Smooth muscle cell of the umbilical artery (primary cell): ENCODE data around the gene TMEM187. TPM values are rescaled to one million over a fixed set of nuclear protein-coding genes. Genes with fewer than 3 reads are reported as not detected.

Experiments used
- total RNA-seq: library from RNA; depleted of rRNA; stranded (reverse); fragments of >200 nt; gene quantifications from 2 replicates; pipeline ENCODE4 v1.2.3, GENCODE V29; 2014

Gene TMEM187
- 5.6 and 5.7 TPM in 2 replicates for total RNA-seq

GRCh38 chrX:153972368-153973126 is at the start of gene TMEM187:
TSS of gene TMEM187 (plus strand) at chrX:153972754. CDS start at chrX:153982063, 9,309 bp downstream.

GRCh38 chrX:153925739-153926551 is 46.6 kb upstream of the TMEM187 start, which contains the start of gene ARHGAP4:
TSS of gene ARHGAP4 (minus strand) at chrX:153926264. CDS start at chrX:153926202, 62 bp downstream.

GRCh38 chrX:153934762-153935325 is 37.7 kb upstream of the TMEM187 start, which contains the start of gene NAA10:
TSS of gene NAA10 (minus strand) at chrX:153935037. CDS start at chrX:153934904, 133 bp downstream.

GRCh38 chrX:153944140-153944799 is 28.3 kb upstream of the TMEM187 start, which contains the start of gene RENBP:
TSS of gene RENBP (minus strand) at chrX:153944643. CDS start at chrX:153944610, 33 bp downstream.

GRCh38 chrX:153971450-153972367 is 845 bp upstream of the TMEM187 start, which contains the start of gene HCFC1:
TSS of gene HCFC1 (minus strand) at chrX:153971818. CDS start at chrX:153970840, 978 bp downstream.

GRCh38 chrX:154019633-154020528 is 47.3 kb downstream of the TMEM187 start, which contains the start of gene IRAK1:
TSS of gene IRAK1 (minus strand) at chrX:154019902. CDS start at chrX:154019812, 90 bp downstream.

Other genes with a start within 250 kb of the TMEM187 start
- gene BCAP31, start 248.4 kb upstream of the TMEM187 start, total RNA-seq, result 156 and 184 TPM in 2 replicates
- gene ABCD1, start 247.9 kb upstream of the TMEM187 start, total RNA-seq, result 17.2 and 25.5 TPM in 2 replicates
- gene PLXNB3, start 208.5 kb upstream of the TMEM187 start, total RNA-seq, result 6.2 and 24.6 TPM in 2 replicates
- gene SRPK3, start 191.7 kb upstream of the TMEM187 start, total RNA-seq, result under 0.01 and 2.2 TPM in 2 replicates
- gene IDH3G, start 178.4 kb upstream of the TMEM187 start, total RNA-seq, result 46.9 and 57.2 TPM in 2 replicates
- gene SSR4, start 178.1 kb upstream of the TMEM187 start, total RNA-seq, result 49.2 and 134 TPM in 2 replicates
- gene PDZD4, start 142.2 kb upstream of the TMEM187 start, total RNA-seq, result under 0.01 and 0.18 TPM in 2 replicates
- gene L1CAM, start 86.6 kb upstream of the TMEM187 start, total RNA-seq, result 0.59 and 2.6 TPM in 2 replicates
- gene AVPR2, start 68.1 kb upstream of the TMEM187 start, total RNA-seq, result not detected in 2 replicates
- 0.97 and 2.1 TPM in 2 replicates for gene ARHGAP4, start 46.5 kb upstream of the TMEM187 start, total RNA-seq
- 54.9 and 56.9 TPM in 2 replicates for gene NAA10, start 37.7 kb upstream of the TMEM187 start, total RNA-seq
- gene RENBP, start 28.1 kb upstream of the TMEM187 start, total RNA-seq, result 2.1 and 5.0 TPM in 2 replicates
- 14.0 and 34.4 TPM in 2 replicates for gene HCFC1, start 936 bp upstream of the TMEM187 start, total RNA-seq
- gene IRAK1, start 47.1 kb downstream of the TMEM187 start, total RNA-seq, result 78.7 and 109 TPM in 2 replicates
- 21.7 and 34.5 TPM in 2 replicates for gene MECP2, start 125.0 kb downstream of the TMEM187 start, total RNA-seq
- not detected in 2 replicates for gene OPN1LW, start 171.5 kb downstream of the TMEM187 start, total RNA-seq
- not detected in 2 replicates for gene OPN1MW, start 209.8 kb downstream of the TMEM187 start, total RNA-seq
- gene OPN1MW2, start 247.0 kb downstream of the TMEM187 start, total RNA-seq, result not detected in 2 replicates